Measurements from ENCODE around the gene APLP2. TPM values are rescaled to one million over a fixed set of nuclear protein-coding genes. Genes with fewer than 3 reads are reported as not detected.

APLP2 gene
- total and polyA plus RNA-seq, 2 of the 4 experiments (the other 2 are of a cell fraction), result 127 to 235 TPM

- Histone ChIP-seq H2BK20ac (ENCODE audit: low read depth, low read length) (no peak overlapping the region), H3K9me3 (ENCODE audit: control insufficient read depth, insufficient read depth, low read length) (no peaks in the 10 kb centered on the region), H2AFZ (replicated peaks; ENCODE audit: low read length, poor library complexity) (no peak overlapping the region), H3K4ac (ENCODE audit: low read depth, low read length) (no peak overlapping the region), H2BK5ac (ENCODE audit: low read depth, low read length, poor library complexity, severe bottlenecking) (no peak overlapping the region), H4K8ac (ENCODE audit: low read depth in 2 of 2, low read length in 2 of 2) (no peak overlapping the region), H3K9me1 (ENCODE audit: insufficient read depth, low read length) (no peaks in the 10 kb centered on the region), H2BK15ac (ENCODE audit: low read depth, low read length) (no peak overlapping the region), H2AK9ac (replicated peaks; ENCODE audit: low read depth, low read length, poor library complexity) (no peak overlapping the region), H3K4me2 (ENCODE audit: low read depth, low read length) (no peak overlapping the region), H3K4me1 (ENCODE audit: control insufficient read depth, insufficient read depth, low read length) (no peaks in the 10 kb centered on the region), H2BK120ac (ENCODE audit: low read depth, low read length) (no peak overlapping the region), H3K9ac (ENCODE audit: low read depth, low read length) (no peak overlapping the region), H2AK5ac (ENCODE audit: low read depth, low read length) (no peak overlapping the region), H3K79me1 (ENCODE audit: low read depth in 1 of 2, low read length in 2 of 2) (no peaks in the 10 kb centered on the region), H3K4me3 (ENCODE audit: insufficient read depth, low read depth, low read length) (no peak overlapping the region), H3K56ac (ENCODE audit: extremely low read depth, insufficient read depth, low read length) (no peak overlapping the region), H3K14ac (replicated peaks; ENCODE audit: low read depth, low read length) (no peak overlapping the region), H3K27me3 (ENCODE audit: control insufficient read depth, insufficient read depth, low read length) (no peaks in the 10 kb centered on the region), H4K5ac (ENCODE audit: low read depth, low read length) (no peak overlapping the region), H3K23ac (ENCODE audit: low read depth, low read length) (no peak overlapping the region), H3K27ac (ENCODE audit: insufficient read depth, low read length) (no peak overlapping the region), H4K91ac (ENCODE audit: insufficient read depth, low read depth, low read length) (no peak overlapping the region), H4K20me1 (ENCODE audit: insufficient read depth, low read length) (no peaks in the 10 kb centered on the region), H3K18ac (ENCODE audit: low read depth, low read length) (no peak overlapping the region), H3K36me3 (ENCODE audit: control insufficient read depth, insufficient read depth, low read length) (no peaks in the 10 kb centered on the region)
- no peak for DNase-seq
- no TSS peak for BruUV-seq (replicated peaks)
- in situ Hi-C loops (cut with MboI; ENCODE audit: low sequenced_read_pairs), result no loop called here
- ChIA-PET CTCF (interaction anchor here (0.7 kb wide), 1 partner anchor 669 kb away, joined by 10 read pairs; no protein-coding TSS in a partner anchor), POLR2A (ENCODE audit: unreplicated experiment) (no interaction called here)
- dilution Hi-C loops (cut with HindIII; ENCODE audit: low sequenced_read_pairs, unreplicated experiment), result no loop called here
- TF ChIP-seq MAZ (IDR thresholded peaks at IDR 0.05; ENCODE audit: borderline replicate concordance, low read depth, low read length) (no peak), RCOR1 (IDR thresholded peaks at IDR 0.05; ENCODE audit: insufficient replicate concordance, low read length) (no peak), CHD1 (IDR thresholded peaks at IDR 0.05; ENCODE audit: low read depth, low read length) (no peak), RAD21 (IDR thresholded peaks at IDR 0.05; ENCODE audit: low read length) (no peak), POLR2A (IDR thresholded peaks at IDR 0.05; ENCODE audit: low read depth, low read length) (no peak), RFX5 (IDR thresholded peaks at IDR 0.05; ENCODE audit: low read depth, low read length) (no peak), MXI1 (IDR thresholded peaks at IDR 0.05; ENCODE audit: borderline replicate concordance, low read depth, low read length) (no peak), FOS (IDR thresholded peaks at IDR 0.05; ENCODE audit: low read depth, low read length) (no peak), BHLHE40 (IDR thresholded peaks at IDR 0.05; ENCODE audit: low read depth, low read length) (no peak), CTCF (conservative IDR thresholded peaks at IDR 0.05; ENCODE audit: low read depth, low read length) (no peak), ELK1 (IDR thresholded peaks at IDR 0.05; ENCODE audit: borderline replicate concordance, low read depth, low read length) (no peak), MAFK (IDR thresholded peaks at IDR 0.05; ENCODE audit: low read depth, low read length) (no peak), SMC3 (IDR thresholded peaks at IDR 0.05; ENCODE audit: low read depth, low read length) (no peak)
- ATAC-seq (ENCODE audit: low read depth), result no peak
- intact Hi-C loops (cut with micrococcal nuclease), result no loop called here
Observed at GRCh38 chr11:130034236-130034635, 35.5 kb upstream of the APLP2 start.
